Measurements from ENCODE around the gene WNT11. TPM values are rescaled to one million over a fixed set of nuclear protein-coding genes. Genes with fewer than 3 reads are reported as not detected.
"Not testable (repeated sequence)": the region's sequence is repeated elsewhere in the genome, so short reads cannot be mapped to it uniquely, and the experiment has no call there.

WNT11 gene
- total RNA-seq, 1 donor from 2014 or later = not detected

- intact Hi-C loops (cut with micrococcal nuclease) = loop anchor here (5.0 to 10.0 kb wide), 3 partner anchors 177 to 307 kb away; partner anchors contain the start of genes EMSY, GVQW3 and THAP12
Observed at GRCh38 chr11:76205252-76206076, 838 bp downstream of the WNT11 start.

DNA sequence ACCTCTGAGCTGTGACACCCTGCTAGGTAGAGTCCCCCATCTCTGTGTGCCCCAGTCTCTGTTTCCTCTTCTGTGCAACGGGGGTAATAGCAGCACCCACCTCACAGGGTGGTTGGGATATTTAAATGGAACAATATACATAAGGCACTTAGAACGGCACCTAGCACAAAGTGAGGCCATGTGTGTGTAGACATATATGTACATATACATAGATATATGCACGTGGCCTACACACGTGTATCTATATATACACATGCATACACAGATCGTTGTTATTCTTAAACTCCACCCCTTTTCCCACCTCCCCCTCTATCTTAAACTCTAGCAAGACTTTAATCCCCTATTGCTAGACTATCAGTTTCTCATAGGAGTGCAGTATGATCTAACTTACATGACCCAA is 2.4 kb downstream of the WNT11 start:
- intact Hi-C loops (cut with micrococcal nuclease) = loop anchor here (10.0 kb wide), 1 partner anchor 241 kb away; the partner anchor contains the start of gene EMSY

GRCh38 chr11:76203131-76203925 is 3.0 kb downstream of the WNT11 start:
- intact Hi-C loops (cut with micrococcal nuclease) = loop anchor here (10.0 kb wide), 1 partner anchor 241 kb away; the partner anchor contains the start of gene EMSY

GRCh38 chr11:76201672-76202412 is 4.5 kb downstream of the WNT11 start:
- intact Hi-C loops (cut with micrococcal nuclease) = loop anchor here (10.0 kb wide), 1 partner anchor 243 kb away; the partner anchor contains the start of gene EMSY

DNA sequence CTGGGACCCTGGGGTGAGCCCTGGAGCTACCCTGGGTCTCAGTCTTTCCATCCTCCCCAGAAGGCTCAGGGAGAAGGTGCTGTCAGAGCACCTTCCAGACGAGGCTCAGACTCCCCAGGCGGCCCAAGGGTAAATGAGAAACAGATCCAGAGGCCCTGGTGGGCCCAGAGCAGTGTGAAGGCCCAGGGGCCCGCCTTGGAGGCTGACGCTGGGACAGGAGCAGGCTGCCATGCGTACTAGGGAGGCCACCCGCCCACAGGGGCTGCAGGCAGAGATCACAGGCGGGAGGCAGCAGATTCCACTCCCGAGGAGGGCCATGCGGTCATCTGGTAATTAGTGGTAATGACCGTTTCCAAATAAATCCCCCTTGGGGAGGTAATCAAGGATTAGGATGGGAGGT is 5.2 kb downstream of the WNT11 start:
- intact Hi-C loops (cut with micrococcal nuclease) = loop anchor here (10.0 kb wide), 1 partner anchor 244 kb away; the partner anchor contains the start of gene EMSY

DNA sequence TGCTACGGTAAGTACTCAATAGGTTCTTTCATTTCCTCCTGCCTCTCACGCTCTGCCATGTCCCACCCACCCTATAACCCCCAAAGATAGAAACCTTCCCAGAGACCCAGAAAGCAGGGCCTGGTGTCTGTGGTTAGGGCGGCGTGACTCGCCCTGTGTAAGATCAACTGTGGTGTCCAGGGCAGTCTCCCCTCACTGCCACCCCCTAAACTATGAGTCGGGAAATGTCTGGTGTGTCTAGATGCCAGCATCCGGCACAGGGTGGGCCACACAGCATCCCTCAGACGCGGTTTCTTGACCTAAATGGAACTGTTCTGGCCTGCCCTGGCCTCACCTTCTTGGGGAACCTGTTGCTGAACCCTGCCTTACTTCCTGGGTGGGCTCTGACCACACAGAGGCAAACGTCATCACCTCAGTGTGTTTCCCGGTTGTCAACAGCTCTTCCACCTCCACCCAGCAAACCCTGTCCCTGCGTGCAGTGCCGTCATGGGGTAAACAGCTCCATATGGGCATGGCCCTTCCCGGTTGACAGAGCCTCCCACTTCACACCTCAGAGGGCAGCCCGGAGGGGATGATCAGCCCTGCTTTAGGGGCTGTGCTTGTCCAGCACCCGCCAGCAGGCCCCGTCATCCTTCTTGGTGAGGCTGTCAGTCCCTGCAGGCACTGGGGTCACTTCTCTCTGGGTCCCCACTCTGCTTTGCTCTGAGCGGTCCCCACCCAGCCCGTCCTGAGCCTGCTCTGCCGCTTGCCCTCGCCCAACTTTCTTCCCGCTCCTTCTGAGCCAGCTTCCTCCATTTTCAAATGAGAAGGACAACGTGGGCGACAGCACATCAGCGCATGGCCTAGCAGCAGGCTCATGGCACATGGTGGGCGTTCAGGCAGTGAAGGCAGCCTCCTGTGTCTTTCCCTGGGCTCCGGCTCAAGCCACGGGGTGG is 6.0 kb downstream of the WNT11 start:
- intact Hi-C loops (cut with micrococcal nuclease) = loop anchor here (10.0 kb wide), 1 partner anchor 245 kb away; the partner anchor contains the start of gene EMSY

DNA sequence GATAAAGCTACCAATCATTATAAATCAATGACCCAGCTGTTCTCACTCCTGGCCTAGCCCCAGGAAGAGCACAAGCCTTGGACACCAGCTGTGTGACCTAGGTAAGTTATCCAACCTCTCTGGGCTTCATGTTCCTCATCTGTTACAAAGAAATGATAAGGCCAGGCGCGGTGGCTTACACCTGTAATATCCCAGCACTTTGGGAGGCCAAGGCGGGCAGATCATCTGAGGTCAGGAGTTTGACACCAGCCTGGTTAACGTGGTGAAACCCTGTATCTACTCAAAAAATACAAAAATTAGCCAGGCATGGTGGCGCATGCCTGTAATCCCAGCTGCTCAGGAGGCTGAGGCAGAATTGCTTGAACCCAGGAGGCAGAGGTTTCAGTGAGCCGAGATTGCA is 7.6 kb downstream of the WNT11 start:
- intact Hi-C loops (cut with micrococcal nuclease) = not testable (repeated sequence)

DNA sequence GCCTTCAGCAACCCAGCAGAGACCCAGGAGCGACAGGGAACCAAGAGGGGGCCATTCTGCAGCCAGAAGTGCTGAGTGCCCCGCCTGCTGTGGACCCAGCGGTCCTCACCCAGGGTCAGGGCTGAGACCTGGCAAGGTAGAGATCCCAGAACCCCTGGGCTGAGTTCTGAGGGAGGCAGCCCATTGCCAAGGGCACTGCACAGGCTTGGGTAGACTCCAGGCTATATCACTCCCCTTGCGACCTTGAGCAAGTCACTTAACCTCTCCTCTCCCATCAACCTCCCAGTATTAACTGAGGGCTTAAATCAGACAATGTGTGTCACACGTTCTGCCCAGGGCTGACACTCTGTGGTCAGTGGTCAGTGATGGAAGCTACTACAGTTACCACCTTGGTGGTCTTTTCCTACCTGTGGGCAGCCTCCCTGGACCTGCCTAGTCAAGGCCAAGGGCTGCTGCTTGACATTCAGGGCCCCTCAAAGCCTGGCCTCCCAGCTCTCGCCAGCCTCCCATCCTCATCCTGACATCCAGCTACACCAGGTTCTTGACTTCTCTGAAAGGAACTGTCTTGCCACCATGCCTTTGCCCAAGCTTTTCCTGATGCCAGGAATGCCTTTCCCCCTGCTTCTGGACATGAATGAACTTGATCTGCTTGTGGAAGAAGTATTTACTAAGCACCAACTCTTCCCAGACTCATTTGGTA is 8.2 kb downstream of the WNT11 start:
- intact Hi-C loops (cut with micrococcal nuclease) = no loop called here

DNA sequence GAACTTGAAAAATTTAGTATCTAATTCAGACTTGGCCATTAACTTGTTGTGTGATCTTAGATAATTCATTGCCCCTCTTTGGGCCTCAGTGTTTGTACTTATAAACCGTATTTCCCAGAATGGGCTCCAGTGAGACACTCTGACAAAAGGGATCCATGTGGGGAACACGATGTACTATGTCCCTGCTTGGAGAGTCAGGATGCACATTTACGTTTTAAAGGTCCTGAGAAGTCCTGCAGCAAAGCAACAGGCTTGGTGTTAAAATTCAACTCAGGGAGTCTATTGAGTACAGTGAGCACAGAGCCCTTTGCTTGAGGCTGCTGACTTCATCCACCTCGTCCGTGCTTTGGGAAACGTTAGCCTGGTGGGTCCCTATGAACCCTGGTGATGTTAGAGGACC is 9.0 kb downstream of the WNT11 start:
- intact Hi-C loops (cut with micrococcal nuclease) = no loop called here

DNA sequence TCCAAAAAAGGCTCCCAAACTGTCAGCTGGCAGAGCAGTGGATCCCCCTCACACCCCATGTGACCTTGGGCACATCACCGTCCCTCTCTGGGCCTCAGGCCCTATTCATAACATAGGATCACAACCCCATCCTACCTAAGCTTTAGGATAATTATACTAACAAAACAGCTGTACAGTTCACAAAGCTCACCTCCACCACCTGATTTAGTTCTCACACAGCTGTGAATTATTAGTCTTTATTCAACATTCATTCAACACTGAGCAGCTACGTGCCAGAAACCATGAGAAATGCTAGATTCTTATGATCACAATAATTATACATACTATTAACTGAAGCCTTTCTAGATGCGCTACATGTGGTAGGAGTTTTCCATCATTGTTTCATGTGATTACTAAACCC is 9.5 kb downstream of the WNT11 start:
- intact Hi-C loops (cut with micrococcal nuclease) = no loop called here

GRCh38 chr11:76194872-76195668 is 11.2 kb downstream of the WNT11 start:
- intact Hi-C loops (cut with micrococcal nuclease) = no loop called here

DNA sequence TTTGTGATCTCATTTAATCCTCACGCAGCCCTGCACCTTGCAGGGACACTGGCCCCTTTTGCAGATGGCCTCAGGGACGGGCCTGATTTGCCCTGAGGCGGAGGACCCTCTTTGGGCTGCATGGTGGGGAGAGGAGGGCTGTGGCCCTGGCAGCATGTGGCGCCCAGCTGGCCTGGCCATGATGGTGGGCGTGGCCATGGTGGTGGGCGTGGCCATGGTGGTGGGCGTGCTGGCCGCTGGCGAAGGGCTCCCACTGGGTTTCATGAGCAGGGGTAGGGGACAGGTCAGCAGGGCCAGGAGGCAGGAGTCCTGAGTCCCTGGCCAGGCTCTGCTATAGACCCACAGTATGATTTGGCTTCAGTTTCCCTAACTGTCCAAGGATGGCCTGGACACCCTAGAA is 13.1 kb downstream of the WNT11 start:
- intact Hi-C loops (cut with micrococcal nuclease) = no loop called here

DNA sequence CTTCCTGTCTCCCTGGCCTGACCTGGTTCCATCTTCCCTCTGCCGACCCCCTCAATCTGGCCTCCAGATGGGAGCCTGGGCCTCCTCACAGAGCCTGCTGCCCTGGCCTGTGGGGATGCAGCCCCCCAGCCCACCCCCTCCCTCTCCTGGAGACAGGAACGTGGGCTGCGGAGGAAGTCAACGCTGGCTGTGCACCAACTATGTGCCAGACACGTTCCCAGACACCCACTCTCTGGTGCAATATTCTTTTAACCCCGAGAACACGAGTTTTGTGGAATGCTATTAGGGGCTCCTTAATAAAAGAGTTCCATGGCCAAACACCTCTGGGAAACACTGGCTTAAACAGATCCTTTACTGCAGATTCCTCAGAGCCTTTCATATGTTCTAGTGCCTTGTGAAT is 15.9 kb downstream of the WNT11 start:
- intact Hi-C loops (cut with micrococcal nuclease) = no loop called here

- intact Hi-C loops (cut with micrococcal nuclease) = no loop called here
Observed at GRCh38 chr11:76189682-76190081, 16.6 kb downstream of the WNT11 start.

DNA sequence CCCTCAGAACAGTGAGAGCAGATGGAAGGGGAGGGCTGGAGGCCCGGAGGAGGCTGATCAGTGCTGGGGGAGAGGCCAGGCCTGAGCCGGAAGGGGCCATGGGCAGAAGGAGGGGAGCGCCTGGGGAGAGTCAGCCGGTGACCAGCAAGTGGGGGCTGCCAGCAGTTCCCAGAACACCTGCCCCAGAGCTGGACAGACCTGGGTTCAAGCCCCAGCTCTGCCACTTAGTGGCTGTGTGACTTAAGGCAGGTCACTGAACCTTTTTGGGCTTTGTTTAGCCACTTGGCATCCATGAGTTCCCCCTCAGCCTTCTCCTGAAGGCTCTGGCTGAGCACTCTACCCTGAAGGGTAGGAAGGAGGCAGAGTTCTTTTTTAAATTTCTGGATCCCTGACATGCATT is 17.4 kb downstream of the WNT11 start:
- intact Hi-C loops (cut with micrococcal nuclease) = no loop called here

DNA sequence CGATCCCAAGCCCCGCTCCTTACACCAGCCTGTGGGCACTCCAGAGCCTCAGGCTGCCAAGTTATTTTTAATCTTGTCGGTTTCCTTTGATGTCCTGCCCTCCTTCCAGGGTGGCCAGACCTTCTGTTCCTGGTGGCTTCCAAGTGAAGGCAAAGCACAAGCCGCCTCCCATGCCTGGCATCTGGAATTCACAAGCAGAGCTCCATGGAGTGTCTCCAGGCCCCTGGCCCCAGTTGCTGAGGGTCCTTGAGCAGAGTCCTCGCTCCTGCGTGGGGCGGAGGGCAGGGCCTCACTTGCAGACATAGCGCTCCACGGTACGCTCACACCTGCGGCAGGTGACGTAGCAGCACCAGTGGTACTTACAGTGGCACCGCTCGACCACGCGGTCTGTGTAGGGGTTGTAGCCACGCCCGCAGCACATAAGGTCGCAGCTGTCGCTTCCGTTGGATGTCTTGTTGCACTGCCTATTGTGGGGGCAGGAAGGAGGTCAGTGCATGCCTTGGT is 19.5 kb downstream of the WNT11 start:
- intact Hi-C loops (cut with micrococcal nuclease) = no loop called here

DNA sequence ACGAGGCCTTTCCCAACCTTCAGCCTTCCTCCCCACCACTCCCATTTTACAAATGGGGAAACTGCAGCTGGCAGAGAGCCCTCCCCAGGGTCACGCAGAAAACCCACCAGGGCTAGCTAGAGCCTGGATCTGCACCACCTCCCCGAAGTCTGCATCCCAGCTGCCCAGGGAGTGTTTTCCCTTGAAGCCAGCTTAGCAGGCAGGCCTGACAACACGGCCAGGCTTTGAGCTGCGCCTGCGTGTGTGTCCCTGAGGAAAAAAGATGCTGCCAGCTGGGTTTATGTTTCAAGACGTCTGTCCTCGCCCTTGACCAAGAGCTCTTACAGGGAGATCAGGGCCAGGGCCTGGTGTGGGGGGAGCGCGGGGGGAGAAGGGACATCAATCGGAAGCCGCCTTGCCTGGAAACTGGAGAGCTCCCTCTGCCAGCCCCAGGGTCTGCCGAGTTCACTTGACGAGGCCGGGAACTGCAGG is 20.3 kb downstream of the WNT11 start:
- intact Hi-C loops (cut with micrococcal nuclease) = no loop called here

- intact Hi-C loops (cut with micrococcal nuclease) = no loop called here
Observed at GRCh38 chr11:76185511-76185910, 20.8 kb downstream of the WNT11 start.

Measured in T-helper 2 cell treated with Interferon-gamma antibody and Interleukin-4, amounts not matched to agents 100 ng/mL and 5 ng/mL, for 36 hours (primary cell).